T-helper 2 cell (primary cell): ENCODE results near the gene OPALIN.

Experiments
- DNase-seq, 5 experiments: peaks; one replicate each; pipeline versions ENCODE4 v3.0.0 to v3.0.0-alpha.2; 2012 to 2022
- total RNA-seq, 2 donors: gene quantifications; one replicate each; lab custom pipeline; 2026; lab: John Stamatoyannopoulos, UW

Gene OPALIN, protein sequence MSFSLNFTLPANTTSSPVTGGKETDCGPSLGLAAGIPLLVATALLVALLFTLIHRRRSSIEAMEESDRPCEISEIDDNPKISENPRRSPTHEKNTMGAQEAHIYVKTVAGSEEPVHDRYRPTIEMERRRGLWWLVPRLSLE
- 0 reads per million in 2 donors for total RNA-seq

DNA sequence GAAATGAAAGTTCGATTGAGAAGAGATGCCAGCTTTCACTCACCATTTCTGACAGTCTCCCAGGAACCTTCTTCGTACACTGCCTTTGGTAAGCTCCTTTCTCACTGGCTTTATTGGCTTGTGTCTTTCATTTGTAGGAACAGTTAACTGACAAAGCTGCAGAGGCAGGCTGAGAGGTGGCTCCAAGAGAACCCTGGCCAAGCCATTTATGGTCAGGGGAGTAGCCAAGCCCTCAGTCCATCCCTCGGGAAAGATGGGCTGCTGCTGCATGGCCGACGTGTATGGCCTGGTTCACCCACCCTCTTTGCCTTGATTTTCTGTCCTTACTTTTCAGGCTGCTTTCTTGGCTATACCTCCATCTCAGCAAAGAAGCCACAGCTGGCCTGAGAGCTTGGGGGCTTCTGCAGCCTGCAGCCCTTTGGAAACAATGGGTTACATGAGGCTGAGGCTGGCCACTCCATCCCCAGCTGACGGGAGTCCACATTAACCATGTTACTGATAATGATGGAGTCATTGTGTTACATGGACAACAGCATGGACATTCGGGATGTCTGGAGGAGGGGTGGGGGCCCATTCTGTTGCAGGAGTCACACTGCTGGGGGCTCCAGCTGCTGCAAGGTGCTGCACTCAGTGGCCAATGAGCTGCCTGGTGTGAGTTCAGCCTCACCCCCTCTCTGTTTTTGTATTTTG is at the start of gene OPALIN:
OPALIN (minus strand) TSS at position 152 of the 690 bp plus-strand sequence; CDS start at position 46, 106 bp downstream.
- DNase-seq = no peak

DNA sequence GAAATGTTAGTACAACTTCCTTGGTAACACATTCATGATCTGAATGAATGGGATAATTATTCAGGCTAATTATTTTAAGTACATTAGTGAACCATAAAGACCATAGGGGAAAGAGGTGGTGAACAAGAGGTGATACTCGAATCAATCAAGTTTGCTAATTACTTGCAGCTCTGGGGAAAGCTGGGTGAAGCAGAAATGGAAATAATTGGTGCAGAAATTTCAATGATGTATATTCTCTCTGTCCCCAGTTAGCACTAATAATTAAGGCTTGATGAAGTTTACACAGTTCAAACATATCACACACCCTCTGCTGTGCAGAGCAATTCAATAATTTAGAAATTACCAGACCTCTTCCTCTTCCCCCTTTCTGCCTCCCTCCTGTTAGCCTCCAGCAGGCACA is 49.4 kb upstream of the OPALIN start:
- no peak for DNase-seq

DNA sequence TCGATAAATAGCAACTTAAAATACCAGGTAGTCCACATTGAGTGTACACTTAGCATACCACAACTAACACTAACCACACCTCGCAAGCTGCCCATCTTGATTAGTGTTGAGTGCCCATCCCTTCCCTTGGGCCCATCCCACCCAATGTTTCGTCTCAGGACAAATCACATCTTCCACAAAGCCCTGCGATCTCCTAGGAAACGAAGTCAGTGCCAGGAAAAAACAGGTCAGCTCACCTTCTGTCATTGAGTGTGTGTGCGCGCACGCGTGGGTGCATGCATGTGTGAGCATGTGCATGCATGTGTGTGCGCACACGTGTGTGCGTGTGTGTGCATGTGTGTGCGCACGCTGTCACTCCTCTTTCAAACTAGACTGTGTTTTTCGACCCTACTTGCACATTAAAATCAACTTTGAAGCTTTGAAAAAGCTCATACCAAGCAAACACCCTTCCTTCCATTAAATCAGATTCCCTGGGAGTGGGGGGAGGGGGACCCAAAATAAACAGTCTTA is 48.8 kb upstream of the OPALIN start:
- DNase-seq = no peak

DNA sequence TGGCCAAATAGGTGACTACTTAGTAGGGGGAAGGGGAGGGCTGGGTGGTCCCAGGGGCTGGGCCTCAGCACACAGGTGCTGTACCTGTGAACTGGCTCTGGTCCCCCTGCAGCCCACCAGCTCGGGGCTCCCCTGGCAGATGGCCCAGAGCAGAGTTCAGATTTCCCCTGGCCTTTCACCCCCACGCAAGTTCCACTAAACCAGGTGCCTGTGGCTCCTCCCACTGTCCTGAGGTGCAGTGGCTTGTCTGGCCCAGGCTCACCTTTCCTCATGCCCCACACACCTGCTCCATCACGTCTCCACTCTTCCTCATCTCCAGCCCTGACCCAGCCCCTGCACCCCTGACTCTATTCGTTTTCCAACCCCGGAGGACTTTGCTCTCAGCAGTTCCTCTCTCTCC is 47.3 kb upstream of the OPALIN start:
- DNase-seq = no peak

DNA sequence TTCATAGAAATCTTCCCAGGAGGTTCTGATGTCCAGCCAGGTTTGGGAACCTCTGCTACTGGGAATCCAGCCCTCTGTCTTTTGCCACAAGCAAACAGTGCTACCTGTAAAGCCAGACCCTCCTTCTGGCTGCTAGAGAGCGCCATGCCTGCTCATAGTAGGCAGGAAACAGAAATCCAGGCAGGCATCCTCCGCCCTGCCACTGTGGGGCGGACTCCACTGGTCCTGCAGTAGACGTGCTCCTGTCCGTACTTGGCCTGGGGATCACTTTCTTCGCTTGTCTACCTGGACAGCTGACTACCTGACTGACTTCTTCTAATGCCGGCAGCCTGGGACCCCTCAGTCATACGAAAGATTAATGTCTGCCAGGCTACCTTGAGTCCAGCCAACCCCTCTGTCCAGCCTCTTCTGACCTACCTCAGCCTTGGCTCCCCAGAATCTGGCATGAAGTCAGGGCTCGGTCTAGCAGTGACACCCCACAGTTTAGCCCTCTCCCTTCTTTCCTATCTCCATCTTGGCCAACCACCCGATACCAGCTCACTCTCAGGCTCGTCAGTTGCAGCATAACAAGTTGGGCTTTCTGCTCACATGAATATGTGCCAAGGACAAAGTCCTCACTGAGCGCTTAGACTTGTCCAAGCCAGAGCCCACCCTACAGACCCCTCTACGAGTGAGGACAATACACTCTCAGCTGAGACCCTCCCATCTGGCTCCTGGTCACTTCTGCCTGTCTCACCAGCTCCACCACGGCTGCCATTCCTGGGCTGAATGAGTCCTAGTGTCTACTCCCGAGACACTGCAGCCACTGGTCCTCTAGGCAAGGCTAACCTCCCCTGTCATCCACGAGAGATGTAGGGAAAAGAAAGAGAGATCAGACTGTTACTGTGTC is 43.9 kb upstream of the OPALIN start:
- DNase-seq = no peak

DNA sequence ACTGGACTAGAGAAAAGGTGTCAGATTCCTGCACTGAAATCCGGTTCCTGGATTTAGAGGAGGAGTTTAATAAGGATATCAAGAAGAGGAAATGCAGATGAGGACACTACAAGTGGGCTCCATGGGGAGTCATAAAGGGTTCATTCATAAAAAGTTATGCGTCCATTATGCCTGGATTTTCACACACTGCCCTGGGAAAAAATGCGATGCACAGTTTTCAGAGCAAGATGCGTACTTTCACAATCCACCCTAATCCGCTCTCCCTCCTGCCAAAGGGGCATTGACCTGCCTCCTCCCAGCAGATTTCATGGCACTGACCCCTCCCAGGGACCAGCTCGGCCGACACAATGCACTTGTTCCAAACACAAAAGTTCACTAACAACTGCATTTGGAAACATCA is 42.2 kb upstream of the OPALIN start:
- no peak for DNase-seq

DNA sequence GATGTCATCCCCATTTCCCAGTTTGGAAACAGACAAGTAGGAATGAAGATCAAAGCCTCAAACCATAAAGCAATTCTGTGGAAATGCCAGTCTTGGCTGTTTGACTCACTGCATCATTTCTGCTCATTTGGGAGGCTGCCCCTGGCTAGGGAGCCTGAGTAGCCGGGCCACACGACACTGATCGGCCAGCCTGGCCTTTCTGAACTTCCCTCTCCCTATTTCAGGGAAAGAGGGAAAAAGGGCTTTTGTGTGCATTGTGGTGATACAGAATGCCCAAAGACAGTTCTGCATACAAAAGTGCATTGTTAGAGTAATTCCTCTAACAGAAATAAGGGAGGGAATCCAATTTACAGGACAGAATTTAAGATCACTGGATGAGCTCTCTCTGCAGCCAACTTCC is 41.7 kb upstream of the OPALIN start:
- no peak for DNase-seq

DNA sequence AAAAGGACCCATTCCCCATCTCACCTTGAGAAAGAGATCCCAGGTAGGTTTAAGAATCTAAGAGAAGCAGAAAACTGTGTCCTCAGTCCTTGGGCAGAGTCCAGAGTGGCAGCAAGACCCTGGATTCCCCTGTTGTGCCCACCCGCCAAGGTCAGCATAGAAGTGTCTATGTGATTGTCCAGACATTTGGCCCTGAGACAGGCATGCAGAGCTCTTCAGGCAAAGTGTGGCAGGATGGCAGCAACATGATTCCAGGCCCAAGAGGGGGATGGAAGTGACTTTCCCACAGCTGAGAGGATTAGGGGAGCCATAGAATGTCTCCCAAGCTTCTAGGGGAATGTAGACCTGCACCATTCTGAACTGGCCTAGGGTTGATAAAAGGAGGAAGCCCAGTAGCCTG is 39.1 kb upstream of the OPALIN start:
- no peak for DNase-seq

DNA sequence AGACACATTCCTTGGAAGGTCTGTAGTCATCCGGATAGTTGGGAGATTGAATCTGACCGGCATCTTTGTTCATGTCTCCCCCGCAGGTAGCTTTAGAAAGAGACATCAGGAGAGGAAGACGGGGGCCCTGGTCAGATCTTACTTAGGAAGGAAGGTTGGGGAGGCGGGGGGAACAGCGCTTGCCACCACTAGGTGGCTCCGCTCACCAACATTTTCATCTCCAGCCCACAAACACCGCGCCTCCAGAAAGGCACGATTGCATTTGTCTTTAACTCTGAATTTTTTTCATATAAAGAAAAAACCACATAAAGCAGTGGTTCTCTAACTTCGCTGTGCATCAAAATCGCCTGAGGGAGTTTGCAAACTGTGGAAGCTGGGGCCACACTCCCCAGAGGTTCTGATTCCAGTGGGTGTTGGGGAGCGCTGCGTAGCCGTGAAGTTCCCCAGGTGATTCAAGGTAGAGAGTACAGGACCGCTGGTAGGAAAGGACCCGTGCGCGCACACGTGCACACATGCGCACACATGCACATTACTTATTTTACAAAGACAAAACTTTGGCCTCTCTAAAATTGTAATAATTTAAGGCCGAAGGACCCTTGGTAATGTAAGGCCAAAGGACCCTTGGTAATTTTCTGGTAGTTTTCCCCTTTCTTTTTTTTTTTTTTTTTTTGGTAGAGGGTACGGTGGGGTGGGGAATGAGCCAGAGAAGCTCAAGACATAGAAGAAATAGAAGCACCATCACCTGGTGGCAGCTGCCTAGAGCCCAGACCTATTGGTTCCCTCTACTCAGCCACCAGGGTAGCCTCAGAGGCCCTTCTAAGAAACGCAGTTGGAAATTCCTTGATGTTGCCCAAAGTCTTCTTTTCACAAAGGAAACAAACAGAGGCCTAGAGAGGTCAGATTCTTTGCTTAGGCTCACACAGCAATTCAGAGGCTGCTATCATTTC is 37.4 kb upstream of the OPALIN start:
- peak in 4 of 5 experiments; percentile 6 to 73 (median 36) for DNase-seq

DNA sequence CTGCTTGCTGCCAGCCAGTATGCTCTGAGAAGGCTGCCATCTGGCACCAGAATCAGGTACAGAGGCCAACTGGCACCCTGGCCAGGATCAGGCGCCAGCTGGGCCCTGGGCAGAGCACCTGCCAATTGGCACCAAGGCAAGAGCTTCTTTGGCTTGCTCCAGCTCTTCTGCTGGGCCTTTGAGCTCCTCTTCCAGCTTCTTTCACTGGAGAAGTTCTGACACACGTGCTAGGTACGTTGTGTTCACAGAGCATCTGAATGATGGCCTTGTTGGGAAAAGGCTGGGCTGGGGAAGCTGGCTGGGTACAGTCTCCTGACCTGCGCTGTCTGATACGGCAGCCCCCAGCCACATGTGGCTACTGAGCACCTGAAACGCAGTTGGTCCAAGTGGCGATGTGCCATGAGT is 31.7 kb upstream of the OPALIN start:
- no peak for DNase-seq

DNA sequence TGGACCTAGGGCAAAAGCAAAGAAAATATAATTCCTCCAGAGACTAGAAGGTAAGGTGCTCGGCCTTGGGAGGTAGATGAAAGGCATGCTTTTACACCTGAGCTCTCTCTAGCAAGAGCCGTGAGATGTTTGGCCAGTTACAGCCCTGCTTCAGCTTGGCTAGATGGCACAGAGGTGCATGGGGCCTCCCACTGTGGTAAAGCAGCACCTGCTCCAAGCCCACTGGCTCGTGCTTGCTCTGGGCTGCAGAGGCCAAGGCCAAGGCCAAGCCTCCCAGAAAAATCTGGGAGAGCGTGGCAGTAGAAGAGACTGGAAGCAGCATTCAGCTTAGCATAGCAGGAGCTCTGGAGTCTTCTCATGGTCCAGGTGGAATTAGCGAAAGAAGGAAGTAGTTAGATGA is 31.0 kb upstream of the OPALIN start:
- no peak for DNase-seq

DNA sequence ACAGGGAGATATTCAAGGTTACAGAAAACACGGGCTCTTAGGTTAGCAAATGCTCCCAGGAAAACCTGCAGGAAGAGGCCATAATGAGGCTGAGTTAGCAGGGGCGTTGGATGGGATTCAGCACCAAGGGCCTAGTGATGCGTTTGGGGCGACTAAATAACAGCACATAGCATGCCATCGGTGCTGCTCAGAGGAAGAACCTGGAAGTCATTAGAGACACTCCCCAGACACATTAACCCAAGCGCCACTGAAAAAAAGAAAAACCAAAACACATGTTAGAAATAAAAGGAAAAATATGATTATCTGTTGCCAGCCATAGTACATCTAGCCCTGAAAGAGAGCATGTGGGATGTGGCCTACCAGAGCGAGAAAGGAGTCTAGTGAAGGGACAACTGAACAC is 28.8 kb upstream of the OPALIN start:
- DNase-seq = no peak

DNA sequence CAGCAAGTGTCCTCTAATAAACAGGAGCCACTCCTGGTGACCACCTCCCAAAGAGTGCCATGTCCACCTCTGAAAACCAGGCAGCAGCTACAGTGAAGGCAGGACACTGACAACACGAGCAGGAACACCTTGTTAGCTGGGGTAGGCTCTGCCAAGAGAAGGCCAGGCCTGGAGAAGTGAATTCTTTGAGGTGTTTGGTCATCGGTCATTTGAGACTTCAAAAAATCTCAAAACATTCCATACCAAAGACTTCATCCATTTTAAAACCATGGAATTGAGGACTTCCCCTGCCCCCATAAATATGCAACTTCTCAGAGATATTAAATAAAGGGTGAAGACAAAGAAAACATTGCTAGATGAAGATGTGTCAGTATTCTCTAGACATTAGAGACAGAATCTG is 28.4 kb upstream of the OPALIN start:
- no peak for DNase-seq

DNA sequence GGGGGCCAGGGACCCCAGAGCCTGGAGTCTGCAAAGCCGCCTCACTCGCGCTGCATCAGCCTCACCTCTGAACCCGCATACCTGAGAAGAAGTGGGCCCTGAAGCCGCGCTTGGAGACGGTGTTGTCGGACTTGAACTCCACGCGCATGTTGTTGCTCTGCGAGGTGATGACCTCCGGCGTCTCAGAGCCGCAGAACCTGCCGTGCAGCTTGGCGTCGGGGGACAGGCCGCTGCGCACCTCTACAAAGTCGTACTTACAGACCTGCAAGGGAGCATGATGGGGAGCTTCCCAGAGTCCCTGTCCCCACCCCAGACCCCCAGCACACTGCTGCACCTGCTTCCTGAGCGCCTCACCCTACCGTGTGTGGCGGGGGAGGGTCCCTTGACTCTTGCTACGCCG is 25.7 kb upstream of the OPALIN start:
- DNase-seq = no peak

DNA sequence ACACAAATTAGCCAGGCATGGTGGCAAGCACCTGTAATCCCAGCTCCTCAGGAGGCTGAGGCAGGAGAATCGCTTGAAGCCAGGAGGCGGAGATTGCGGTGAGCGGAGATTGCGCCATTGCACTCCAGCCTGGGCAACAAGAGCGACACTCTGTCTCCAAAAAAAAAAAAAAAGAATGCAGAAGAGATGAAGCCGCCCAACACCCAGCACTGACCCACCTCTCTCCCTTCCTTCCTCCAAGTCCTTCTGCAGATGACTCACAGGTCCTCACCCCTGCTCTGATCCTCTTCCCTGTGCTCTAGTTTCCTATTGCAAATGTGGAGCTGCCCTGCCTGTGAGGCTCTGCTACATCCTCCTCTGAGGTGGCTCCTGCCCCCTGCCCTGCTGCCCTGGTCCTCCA is 22.0 kb upstream of the OPALIN start:
- DNase-seq = no peak

DNA sequence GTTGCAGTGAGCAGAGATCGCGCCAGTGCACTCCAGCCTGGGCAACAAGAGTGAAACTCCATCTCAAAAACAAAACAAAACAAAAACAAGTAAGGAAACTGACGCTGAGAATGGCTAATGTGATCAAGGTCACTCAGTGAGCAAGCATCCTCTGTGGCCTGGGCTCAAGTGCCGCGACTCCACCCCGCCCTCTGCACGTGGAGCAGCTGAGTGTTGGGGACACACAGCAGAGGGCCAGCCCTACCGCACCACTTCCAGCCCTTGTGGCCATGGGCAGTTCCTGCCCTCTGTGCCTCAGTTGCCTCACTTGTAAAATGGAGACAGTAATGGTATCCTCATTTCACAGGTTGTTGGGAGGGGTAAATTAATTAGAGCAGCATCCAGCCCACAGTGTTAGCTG is 21.0 kb upstream of the OPALIN start:
- DNase-seq = no peak

DNA sequence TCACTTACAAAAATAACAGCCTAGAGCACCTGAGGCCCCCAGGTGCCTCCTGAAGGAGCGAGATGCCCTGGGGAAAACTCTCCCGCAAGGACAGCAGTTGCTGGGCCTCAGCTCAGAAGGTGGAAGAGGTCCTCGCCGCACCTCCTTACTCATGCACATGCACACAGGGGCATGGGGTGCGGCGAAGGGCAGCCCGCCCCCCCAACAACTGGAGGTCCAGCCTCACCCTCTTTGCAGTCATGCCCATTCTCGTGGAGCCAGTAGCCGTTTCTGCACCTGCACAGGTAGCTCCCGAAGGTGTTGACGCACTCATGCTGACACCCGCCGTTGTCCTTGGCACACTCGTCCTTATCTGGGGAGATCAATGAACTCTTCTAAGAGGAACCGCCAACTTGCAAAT is 19.9 kb upstream of the OPALIN start:
- no peak for DNase-seq

DNA sequence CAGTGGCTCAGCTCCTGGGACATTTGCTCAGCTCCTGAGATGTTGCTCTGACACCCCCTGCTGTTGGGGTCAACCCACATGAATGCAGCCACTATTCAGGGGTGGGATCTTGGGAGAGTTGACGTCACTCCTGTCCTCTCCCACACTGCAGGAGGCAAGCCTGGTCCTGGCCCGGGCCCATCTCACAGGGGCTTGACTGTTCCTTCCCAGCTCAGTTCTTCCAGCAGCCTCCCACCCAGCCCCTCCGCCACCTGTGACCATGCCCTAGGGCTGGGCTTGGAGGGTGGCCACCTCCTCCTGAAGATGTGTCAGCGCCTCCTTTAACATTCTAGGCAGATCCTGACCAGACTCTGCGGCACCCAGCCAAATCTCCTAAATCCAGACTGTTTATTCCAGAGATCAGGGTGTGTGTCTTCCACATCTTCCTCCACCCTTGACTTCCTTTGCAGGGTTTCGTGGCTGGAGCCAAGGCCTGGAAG is 19.1 kb upstream of the OPALIN start:
- no peak for DNase-seq

DNA sequence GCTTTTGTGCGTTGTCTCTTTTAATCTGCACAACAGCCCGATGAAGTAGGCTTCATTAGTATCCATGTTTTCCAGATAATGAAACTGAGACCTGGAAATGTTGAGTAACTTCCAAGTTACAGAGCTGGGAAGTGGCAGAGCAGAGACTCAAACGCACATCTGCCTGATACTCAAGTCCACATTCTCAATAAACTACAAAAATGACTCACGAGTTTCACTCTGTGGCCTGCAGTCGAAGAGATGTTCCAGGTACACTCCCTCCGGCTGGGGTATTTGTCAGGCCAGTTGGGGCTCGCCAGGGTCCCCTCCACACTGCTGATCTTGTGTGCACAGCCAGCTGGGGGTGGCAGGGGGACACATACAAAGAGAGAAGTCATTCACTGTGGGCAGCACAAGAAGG is 17.7 kb upstream of the OPALIN start:
- peak in 1 of 5 experiments; percentile 3 for DNase-seq

DNA sequence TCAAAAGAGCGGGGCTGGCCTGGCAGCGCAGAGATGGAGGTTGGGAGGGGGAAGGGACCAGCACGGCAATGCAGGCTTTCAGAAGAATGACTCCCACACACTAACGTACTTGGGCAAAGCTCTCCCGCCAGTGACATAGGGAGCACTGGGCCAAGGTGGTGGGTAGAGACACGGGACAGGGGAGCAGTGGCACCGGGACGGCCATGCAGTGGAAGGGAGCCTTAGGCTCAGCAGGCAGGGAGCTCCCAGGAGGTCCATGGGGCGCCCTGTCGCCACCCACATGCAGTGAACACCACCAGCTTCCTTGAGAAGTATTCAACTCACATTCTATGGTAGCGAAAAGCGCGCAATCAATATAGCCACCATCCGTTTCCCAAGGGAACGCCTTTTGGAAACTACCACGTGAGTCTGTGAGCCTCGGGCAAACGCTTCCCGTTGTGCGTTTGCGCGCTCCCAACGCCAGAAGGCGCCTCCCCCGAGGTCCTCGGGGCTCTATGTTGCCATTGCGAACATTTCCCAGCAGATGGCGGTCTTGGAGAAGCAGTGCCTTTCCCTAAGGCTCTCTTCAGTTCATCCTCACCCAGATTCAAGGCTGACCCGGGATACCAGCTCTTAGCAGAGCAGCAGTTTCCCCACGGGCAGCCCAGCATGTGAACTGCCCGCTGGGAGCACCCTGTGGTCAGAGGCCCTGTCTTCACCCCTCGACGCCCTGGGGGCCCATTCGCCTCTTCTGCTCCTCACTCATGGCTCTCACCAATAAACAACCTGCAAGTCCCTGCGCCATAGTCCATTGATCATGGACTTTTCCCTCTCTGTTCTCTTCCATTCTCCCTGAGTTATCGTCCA is 16.4 kb upstream of the OPALIN start:
- peak in 4 of 5 experiments; percentile 24 to 64 (median 52) for DNase-seq

DNA sequence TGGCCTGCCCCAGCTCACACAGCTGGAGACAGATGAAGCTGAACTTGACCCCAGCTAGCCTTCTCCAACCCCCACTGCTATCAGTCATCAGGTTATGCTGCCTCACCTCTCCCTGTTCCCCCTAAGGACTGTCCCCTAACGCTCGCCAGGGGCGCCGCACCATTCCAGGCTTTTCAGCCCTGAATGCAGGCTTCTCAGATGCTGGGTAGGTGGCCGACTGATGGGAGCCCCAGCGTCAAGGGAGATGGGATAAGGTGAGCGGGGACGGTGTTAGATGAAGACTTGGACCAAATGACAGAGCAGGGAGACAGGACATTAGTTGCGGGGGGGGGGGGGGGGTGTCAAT is 15.8 kb upstream of the OPALIN start:
- DNase-seq = no peak
